Left cardiac atrium (tissue), 4 donors: Measurements from ENCODE around the gene STRN3. TPM values are rescaled to one million over a fixed set of nuclear protein-coding genes. Genes with fewer than 3 reads are reported as not detected.
A peak's percentile ranks its signal among the peaks of the same experiment; 100 is the strongest.
"Not testable (repeated sequence)": the region's sequence is repeated elsewhere in the genome, so short reads cannot be mapped to it uniquely, and the experiment has no call there.

ENCODE experiments used
- ATAC-seq, 2 donors: fragments of 200-7000 bp; cut with Tn5 transposase; one replicate each; pipeline ENCODE4 v1.9.1; 2020; ENCODE audit warnings: mild to moderate bottlenecking in 2 of 2, moderate library complexity in 2 of 2
- DNase-seq: peaks from one replicate; pipeline ENCODE4 v3.0.0-alpha.2; 2020
- intact Hi-C, 2 donors: fragments of 100-400 bp; cut with DNase I; formaldehyde crosslinking; loops; one replicate each; pipeline versions ENCODE4 v1.14.1 to v1.15.1; 2022 to 2023
- total RNA-seq, 2 donors: library from RNA; stranded (reverse); fragmentation: NEBNext Ultra II Directional; extraction: Animal tissue kit (Norgen Biotek cat#: 25700); gene quantifications; one replicate each; pipeline ENCODE4 v1.2.1, GENCODE V29; 2021
- donor health status: DM: no; HTN: yes; CAD: no.
- donor health status: DM: no; HTN: yes; CAD: no; lungs with severe emphysema.
- donor health status: DM: yes; HTN: yes; CAD: no.
- donor health status: Dilated cardiomyopathy.

Gene STRN3
- total RNA-seq, 2 donors from 2014 or later = 37.3 to 48.6 TPM

- DNase-seq (no peak), ATAC-seq (no peak)
- intact Hi-C loops = no loop called here
These were observed 15.2 kb downstream of the STRN3 start for GRCh38 chr14:31010935-31011334.

- DNase-seq = no peak
- intact Hi-C loops = no loop called here
- ATAC-seq = no peak
These were observed 16.2 kb downstream of the STRN3 start for GRCh38 chr14:31009836-31010574.

- DNase-seq (no peak), ATAC-seq (no peak)
These were observed 19.5 kb downstream of the STRN3 start for GRCh38 chr14:31006703-31007102.

GRCh38 chr14:31004007-31004406, 22.2 kb downstream of the STRN3 start:
- ATAC-seq, intact Hi-C loops, DNase-seq: not testable (repeated sequence)

More at GRCh38 chr14:31006703-31007102, 19.5 kb downstream of the STRN3 start:
- intact Hi-C loops = no loop called here

- ATAC-seq = no peak
- DNase-seq = no peak
- intact Hi-C loops = no loop called here
These were observed 22.9 kb downstream of the STRN3 start for GRCh38 chr14:31003284-31003683.

- no peak for ATAC-seq
- intact Hi-C loops = no loop called here
These were observed 24.9 kb downstream of the STRN3 start for GRCh38 chr14:31001339-31001658.

GRCh38 chr14:31000629-31001338, 25.4 kb downstream of the STRN3 start:
- intact Hi-C loops = no loop called here
- DNase-seq (no peak), ATAC-seq (no peak)

More at GRCh38 chr14:31001339-31001658, 24.9 kb downstream of the STRN3 start:
- no peak for DNase-seq

GRCh38 chr14:30999038-30999773, 27.0 kb downstream of the STRN3 start:
- intact Hi-C loops = no loop called here
- no peak for DNase-seq
- no peak for ATAC-seq

- DNase-seq (no peak), ATAC-seq (no peak)
- intact Hi-C loops = no loop called here
These were observed 28.0 kb downstream of the STRN3 start for GRCh38 chr14:30998100-30998706.

GRCh38 chr14:30996892-30997659, 29.1 kb downstream of the STRN3 start:
- intact Hi-C loops = no loop called here
- DNase-seq (no peak), ATAC-seq (no peak)

- ATAC-seq (no peak), DNase-seq (no peak)
- intact Hi-C loops = no loop called here
These were observed 30.5 kb downstream of the STRN3 start for GRCh38 chr14:30995689-30996088.

GRCh38 chr14:30994681-30995620, 31.2 kb downstream of the STRN3 start:
- no peak for DNase-seq
- intact Hi-C loops = loop anchor here in 1 of 2 donors (5.0 kb wide), 1 partner anchor 32 kb away; the partner anchor contains the start of genes AP4S1 and STRN3
- peak in 1 of 2 donors; percentile 69 for ATAC-seq

GRCh38 chr14:30993071-30993470, 33.1 kb downstream of the STRN3 start:
- intact Hi-C loops = loop anchor here in 1 of 2 donors (5.0 kb wide), 1 partner anchor 34 kb away; the partner anchor contains the start of genes AP4S1 and STRN3
- DNase-seq (no peak), ATAC-seq (no peak)

GRCh38 chr14:30991408-30991807, 34.8 kb downstream of the STRN3 start:
- no peak for ATAC-seq
- intact Hi-C loops = loop anchor here in 1 of 2 donors (5.0 kb wide), 1 partner anchor 36 kb away; the partner anchor contains the start of genes AP4S1 and STRN3
- no peak for DNase-seq

- intact Hi-C loops = loop anchor here in 1 of 2 donors (5.0 kb wide), 1 partner anchor 37 kb away; the partner anchor contains the start of genes AP4S1 and STRN3
- DNase-seq (no peak), ATAC-seq (no peak)
These were observed 35.4 kb downstream of the STRN3 start for GRCh38 chr14:30990770-30991169.

- peak in 1 of 2 donors; percentile 47 for ATAC-seq
- intact Hi-C loops = no loop called here
- no peak for DNase-seq
These were observed 37.7 kb downstream of the STRN3 start for GRCh38 chr14:30988509-30988908.

- intact Hi-C loops = no loop called here
- ATAC-seq (no peak), DNase-seq (no peak)
These were observed 40.4 kb downstream of the STRN3 start for GRCh38 chr14:30985796-30986195.
